HFFc6 (cell line): ENCODE measurements around the gene TSPAN17. TPM values are rescaled to one million over a fixed set of nuclear protein-coding genes. Genes with fewer than 3 reads are reported as not detected.

ENCODE experiments used
- DNase-seq: peaks from one replicate; pipeline ENCODE4 v3.0.0-alpha.2; 2018
- H3K27ac Mint-ChIP-seq: 2 replicates; pipeline ENCODE4 v1.8.0; 2020; ENCODE audit warnings: mild to moderate bottlenecking, mixed read lengths
- H3K27me3 Mint-ChIP-seq: 2 replicates; pipeline ENCODE4 v1.8.0; 2021; ENCODE audit warnings: mild to moderate bottlenecking, moderate library complexity, mixed read lengths; ENCODE audit not compliant: insufficient read depth
- H3K36me3 Mint-ChIP-seq: 2 replicates; pipeline ENCODE4 v1.8.0; 2021; ENCODE audit warnings: low read depth, mixed read lengths
- H3K4me1 Mint-ChIP-seq: 2 replicates; pipeline ENCODE4 v1.8.0; 2020; ENCODE audit warnings: low read depth, mixed read lengths
- H3K4me3 Mint-ChIP-seq: 2 replicates; pipeline ENCODE4 v1.8.0; 2020; ENCODE audit warnings: mild to moderate bottlenecking, moderate library complexity, mixed read lengths
- H3K9me3 Mint-ChIP-seq: 2 replicates; pipeline ENCODE4 v1.8.0; 2020; ENCODE audit warnings: mild to moderate bottlenecking, mixed read lengths
- total RNA-seq, 6 experiments: library from RNA; stranded (reverse); fragmentation: NEBNext Ultra II Directional; extraction: Animal tissue kit (Norgen Biotek cat#: 25700); gene quantifications; 2 replicates in 1 of 6; 3 replicates in 5 of 6; pipeline ENCODE4 v1.2.3, GENCODE V29; 2021
- TF ChIP-seq, protein P1 (sequence below): fragments of 200-600 bp; sonication (generic); IDR thresholded peaks from 2 replicates; pipeline ENCODE4 v1.5.0; 2021; ENCODE audit warnings: antibody characterized with exemption, mild to moderate bottlenecking

TSPAN17 gene
- total RNA-seq, 6 experiments from 2014 or later: 51.4 to 64.9 (median 57.6) TPM

DNA sequence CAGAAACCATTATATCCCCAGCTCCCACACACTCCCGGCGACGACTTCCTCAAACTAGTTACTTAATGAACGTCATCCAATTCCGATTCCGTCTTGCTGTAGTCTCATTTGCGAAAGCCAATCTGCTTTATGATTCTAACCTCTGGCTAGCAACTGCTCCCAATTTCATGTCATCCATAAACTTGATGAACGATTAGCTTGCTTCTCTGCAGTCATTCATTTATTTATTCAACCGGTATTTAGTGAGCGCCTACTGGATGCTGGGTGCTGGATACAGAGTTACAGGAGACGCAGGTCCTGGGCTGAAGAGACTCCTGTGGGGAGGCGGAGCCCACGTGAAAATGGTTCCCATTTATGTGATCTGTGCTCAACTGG lies 46.2 kb downstream of the TSPAN17 start:
- TF ChIP-seq, protein P1, sequence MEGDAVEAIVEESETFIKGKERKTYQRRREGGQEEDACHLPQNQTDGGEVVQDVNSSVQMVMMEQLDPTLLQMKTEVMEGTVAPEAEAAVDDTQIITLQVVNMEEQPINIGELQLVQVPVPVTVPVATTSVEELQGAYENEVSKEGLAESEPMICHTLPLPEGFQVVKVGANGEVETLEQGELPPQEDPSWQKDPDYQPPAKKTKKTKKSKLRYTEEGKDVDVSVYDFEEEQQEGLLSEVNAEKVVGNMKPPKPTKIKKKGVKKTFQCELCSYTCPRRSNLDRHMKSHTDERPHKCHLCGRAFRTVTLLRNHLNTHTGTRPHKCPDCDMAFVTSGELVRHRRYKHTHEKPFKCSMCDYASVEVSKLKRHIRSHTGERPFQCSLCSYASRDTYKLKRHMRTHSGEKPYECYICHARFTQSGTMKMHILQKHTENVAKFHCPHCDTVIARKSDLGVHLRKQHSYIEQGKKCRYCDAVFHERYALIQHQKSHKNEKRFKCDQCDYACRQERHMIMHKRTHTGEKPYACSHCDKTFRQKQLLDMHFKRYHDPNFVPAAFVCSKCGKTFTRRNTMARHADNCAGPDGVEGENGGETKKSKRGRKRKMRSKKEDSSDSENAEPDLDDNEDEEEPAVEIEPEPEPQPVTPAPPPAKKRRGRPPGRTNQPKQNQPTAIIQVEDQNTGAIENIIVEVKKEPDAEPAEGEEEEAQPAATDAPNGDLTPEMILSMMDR: no peak
- Mint-ChIP-seq H3K4me3 (no peak overlapping the region), H3K4me1 (no peaks in the 10 kb centered on the region), H3K9me3 (no peaks in the 10 kb centered on the region), H3K27ac (no peak overlapping the region), H3K36me3 (no peaks in the 10 kb centered on the region), H3K27me3 (peaks cover 75% of the 10 kb centered on the region)
- DNase-seq: no peak

DNA sequence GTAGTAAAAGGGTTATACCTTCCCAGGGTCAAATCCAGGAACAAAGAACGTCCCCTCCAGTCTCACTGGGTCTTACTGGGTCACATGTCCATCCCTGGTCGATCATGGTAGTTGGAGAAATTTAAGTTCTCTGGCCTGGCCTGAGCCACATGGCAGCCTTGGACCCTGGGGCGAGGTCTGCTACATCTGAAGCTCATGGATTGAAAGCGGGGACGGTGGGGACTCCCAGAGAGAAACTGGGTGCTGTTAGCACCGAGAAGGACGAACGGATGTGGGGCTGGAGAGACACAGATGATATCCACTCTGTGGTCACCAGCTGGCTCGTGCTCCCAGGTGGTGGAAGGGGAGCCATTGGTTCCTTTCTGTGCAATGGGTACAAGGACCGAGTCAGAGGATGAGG lies 46.9 kb downstream of the TSPAN17 start:
- H3K27me3 Mint-ChIP-seq: peaks cover 78% of the 10 kb centered on the region

DNA sequence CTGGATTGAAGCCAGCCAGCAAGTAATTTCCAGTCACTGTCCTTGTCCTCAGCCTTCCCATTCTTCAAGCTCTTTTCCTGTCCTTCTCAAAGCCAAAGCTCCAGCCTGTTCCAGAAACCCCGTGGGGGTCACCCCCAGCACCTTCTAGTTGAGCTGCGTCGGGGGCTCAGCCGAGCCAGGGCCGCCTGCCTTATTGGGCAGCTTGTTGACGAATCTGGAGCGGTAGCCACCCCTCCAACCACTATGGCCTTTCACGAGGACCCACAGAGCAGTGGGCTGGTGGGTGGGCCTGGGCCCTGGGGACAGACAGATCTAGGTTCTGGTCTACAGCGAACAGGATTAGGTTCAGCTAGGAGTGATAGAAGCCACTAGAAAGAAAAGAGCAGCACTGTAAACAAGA lies 47.3 kb downstream of the TSPAN17 start:
- TF ChIP-seq, protein P1: no peak
- no peaks in the 10 kb centered on the region for H3K9me3 Mint-ChIP-seq
- no peak overlapping the region for H3K4me3 Mint-ChIP-seq
- DNase-seq: no peak
- H3K4me1 Mint-ChIP-seq: no peaks in the 10 kb centered on the region
- H3K36me3 Mint-ChIP-seq: no peaks in the 10 kb centered on the region
- no peak overlapping the region for H3K27ac Mint-ChIP-seq
- peaks cover 77% of the 10 kb centered on the region for H3K27me3 Mint-ChIP-seq

More for the DNA sequence above, 46.9 kb downstream of the TSPAN17 start:
- no peak overlapping the region for H3K27ac Mint-ChIP-seq
- H3K4me3 Mint-ChIP-seq: no peak overlapping the region
- no peaks in the 10 kb centered on the region for H3K36me3 Mint-ChIP-seq
- no peaks in the 10 kb centered on the region for H3K4me1 Mint-ChIP-seq
- DNase-seq: no peak
- no peaks in the 10 kb centered on the region for H3K9me3 Mint-ChIP-seq
- TF ChIP-seq, protein P1: no peak

DNA sequence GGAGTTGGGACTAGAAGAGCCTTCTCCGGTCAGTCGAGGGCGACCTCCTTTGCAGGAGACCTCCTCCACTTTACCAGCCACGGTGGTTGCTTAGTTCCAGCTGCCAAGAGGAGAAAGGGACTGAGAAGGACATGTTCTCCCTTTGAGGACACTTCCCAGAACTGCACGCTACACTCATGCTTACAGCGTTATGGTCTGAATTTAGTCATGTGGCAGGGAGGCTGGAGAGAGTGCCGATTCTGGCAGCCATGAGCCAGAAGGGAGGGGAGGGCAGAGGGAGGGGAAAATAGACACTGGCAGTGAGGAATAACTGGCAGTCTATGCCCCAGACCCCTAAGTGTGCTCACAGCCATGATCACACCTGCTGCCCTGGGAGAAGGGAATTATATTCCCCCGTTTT lies 47.8 kb downstream of the TSPAN17 start:
- Mint-ChIP-seq H3K27me3 (peaks cover 75% of the 10 kb centered on the region), H3K9me3 (no peaks in the 10 kb centered on the region), H3K27ac (no peak overlapping the region), H3K36me3 (no peaks in the 10 kb centered on the region), H3K4me3 (no peak overlapping the region), H3K4me1 (no peaks in the 10 kb centered on the region)
- TF ChIP-seq, protein P1: no peak
- no peak for DNase-seq

DNA sequence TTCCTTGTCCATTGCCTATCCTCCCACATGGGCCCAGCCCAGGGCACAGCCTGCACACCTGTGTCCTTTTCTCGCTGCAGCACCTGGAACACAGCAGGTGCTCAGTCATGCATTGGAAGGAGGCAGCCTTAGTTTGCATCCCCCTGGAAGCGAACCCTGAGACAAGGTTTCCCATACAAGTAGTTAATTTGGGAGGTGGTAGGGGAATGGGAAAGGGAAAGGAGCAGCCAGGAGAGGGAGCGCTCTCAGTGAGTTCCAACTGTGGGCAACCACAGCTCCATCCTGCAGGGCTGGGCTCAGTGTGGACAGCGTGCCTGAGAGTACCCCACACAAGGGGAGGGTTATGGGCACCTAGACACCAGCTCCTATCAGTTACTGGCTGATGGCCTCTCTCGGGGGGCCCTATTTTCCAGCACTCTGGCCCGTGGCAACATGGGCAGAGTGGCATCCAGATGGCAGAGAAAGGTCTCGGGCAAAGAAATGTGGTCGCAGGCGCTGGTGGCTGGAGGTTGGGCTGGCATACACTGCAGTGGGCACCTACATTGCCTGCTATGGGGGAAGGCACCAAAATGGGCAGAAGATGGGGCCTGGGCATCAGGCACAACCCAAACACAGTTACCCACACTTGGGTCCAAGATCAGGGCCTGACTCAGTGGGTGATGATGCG lies 50.1 kb downstream of the TSPAN17 start:
- no peak for DNase-seq
- Mint-ChIP-seq H3K27me3 (peaks cover 85% of the 10 kb centered on the region), H3K4me3 (no peak overlapping the region), H3K9me3 (no peaks in the 10 kb centered on the region), H3K27ac (no peak overlapping the region), H3K36me3 (no peaks in the 10 kb centered on the region), H3K4me1 (no peaks in the 10 kb centered on the region)
- TF ChIP-seq, protein P1: no peak; the same call in 1 of the 2 replicates
